HG03378 (cell line): ENCODE measurements around the gene CDK6.
A peak's percentile ranks its signal among the peaks of the same experiment; 100 is the strongest.

Experiments
- ATAC-seq: cut with Tn5 transposase; IDR thresholded peaks from one replicate; pipeline ENCODE4 v1.9.1; 2021; ENCODE audit warnings: mild to moderate bottlenecking, moderate library complexity; ENCODE audit not compliant: unreplicated experiment

The CDK6 gene

GRCh38 chr7:92631067-92631849 lies 205.1 kb downstream of the CDK6 start:
- peak; percentile 76 for ATAC-seq

- no peak for ATAC-seq
These were observed 206.6 kb downstream of the CDK6 start for GRCh38 chr7:92629779-92630178.

- ATAC-seq = no peak
These were observed 208.4 kb downstream of the CDK6 start for GRCh38 chr7:92627956-92628355.

- ATAC-seq = no peak
These were observed 210.0 kb downstream of the CDK6 start for GRCh38 chr7:92626281-92626809.

- peak; percentile 33 for ATAC-seq
These were observed 210.8 kb downstream of the CDK6 start for GRCh38 chr7:92625617-92626016.

- no peak for ATAC-seq
These were observed 211.9 kb downstream of the CDK6 start for GRCh38 chr7:92624298-92624996.

GRCh38 chr7:92623544-92623943 lies 212.8 kb downstream of the CDK6 start:
- no peak for ATAC-seq

GRCh38 chr7:92622685-92623084 lies 213.7 kb downstream of the CDK6 start:
- no peak for ATAC-seq

- peak; percentile 51 for ATAC-seq
These were observed 214.3 kb downstream of the CDK6 start for GRCh38 chr7:92622030-92622429.

- ATAC-seq = peak; percentile 43
These were observed 214.8 kb downstream of the CDK6 start for GRCh38 chr7:92621561-92622023.

- ATAC-seq = peak; percentile 71
These were observed 215.3 kb downstream of the CDK6 start for GRCh38 chr7:92621026-92621540.

- ATAC-seq = no peak
These were observed 220.5 kb downstream of the CDK6 start for GRCh38 chr7:92615861-92616260.

GRCh38 chr7:92614660-92615174 lies 221.7 kb downstream of the CDK6 start:
- no peak for ATAC-seq

- ATAC-seq = no peak
These were observed 222.7 kb downstream of the CDK6 start for GRCh38 chr7:92613720-92614119.

- no peak for ATAC-seq
These were observed 223.2 kb downstream of the CDK6 start for GRCh38 chr7:92613214-92613613.

GRCh38 chr7:92612501-92612900 lies 223.9 kb downstream of the CDK6 start:
- ATAC-seq = no peak

GRCh38 chr7:92611735-92612134 lies 224.6 kb downstream of the CDK6 start:
- ATAC-seq = no peak

- ATAC-seq = no peak
These were observed 226.4 kb downstream of the CDK6 start for GRCh38 chr7:92609921-92610518.

GRCh38 chr7:92608380-92609322 lies 227.7 kb downstream of the CDK6 start:
- no peak for ATAC-seq

- ATAC-seq = no peak
These were observed 229.4 kb downstream of the CDK6 start for GRCh38 chr7:92606985-92607384.
